ENCODE measurements around the gene MRPL2. TPM values are rescaled to one million over a fixed set of nuclear protein-coding genes. Genes with fewer than 3 reads are reported as not detected.

The MRPL2 gene
- total RNA-seq, 2 experiments from 2014 or later: 108 TPM

GRCh38 chr6:43101497-43101896, 42.3 kb upstream of the MRPL2 start:
- TF ChIP-seq CTCF (IDR thresholded peaks at IDR 0.05): no peak
- Mint-ChIP-seq H3K9me3 (no peaks in the 10 kb centered on the region), H3K4me1 (ENCODE audit: low read depth) (peaks cover 2% of the 10 kb centered on the region), H3K27me3 (no peaks in the 10 kb centered on the region), H3K4me3 (no peak overlapping the region), H3K36me3 (ENCODE audit: low read depth) (no peaks in the 10 kb centered on the region), H3K27ac (no peak overlapping the region)
- ChIA-PET POLR2A (no interaction called here), CTCF (no interaction called here)
- DNase-seq (no peak), ATAC-seq (no peak)
- intact Hi-C loops (cut with micrococcal nuclease): no loop called here

GRCh38 chr6:43097502-43097901, 38.3 kb upstream of the MRPL2 start:
- Mint-ChIP-seq H3K9me3 (no peaks in the 10 kb centered on the region), H3K4me3 (no peak overlapping the region), H3K4me1 (ENCODE audit: low read depth) (peaks cover 2% of the 10 kb centered on the region), H3K27me3 (no peaks in the 10 kb centered on the region), H3K27ac (no peak overlapping the region), H3K36me3 (ENCODE audit: low read depth) (no peaks in the 10 kb centered on the region)
- DNase-seq (no peak), ATAC-seq (no peak)
- intact Hi-C loops (cut with micrococcal nuclease): no loop called here
- CTCF ChIA-PET: interaction anchor here (0.8 to 3.0 kb wide), 3 partner anchors 13 to 47 kb away, joined by 3 to 10 read pairs (median 4); no protein-coding TSS in a partner anchor
- POLR2A ChIA-PET: interaction anchor here (1.5 kb wide), 1 partner anchor 59 kb away, joined by 3 read pairs; no protein-coding TSS in a partner anchor
- no peak for TF ChIP-seq CTCF (IDR thresholded peaks at IDR 0.05)

DNA sequence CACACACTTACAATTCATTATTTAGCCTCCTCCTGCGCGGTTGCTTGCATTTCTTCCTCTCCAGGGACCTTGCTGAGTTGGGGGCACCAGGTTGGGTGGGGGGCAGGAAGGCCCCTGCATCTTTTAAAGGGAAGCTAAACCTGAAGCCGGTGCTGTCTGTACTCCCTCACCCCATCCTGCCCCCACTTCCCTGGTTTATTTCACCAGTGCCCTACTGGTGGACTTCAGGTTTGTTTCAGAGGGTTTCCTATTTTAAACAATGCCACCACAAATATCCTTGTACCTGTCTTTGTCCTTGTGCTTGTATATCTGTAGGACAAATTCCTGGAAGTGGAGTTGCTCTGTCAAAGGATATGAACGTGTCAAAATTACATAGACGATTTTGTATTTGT, 37.9 kb upstream of the MRPL2 start:
- TF ChIP-seq CTCF (IDR thresholded peaks at IDR 0.05): no peak
- Mint-ChIP-seq H3K4me1 (ENCODE audit: low read depth) (peaks cover 2% of the 10 kb centered on the region), H3K27ac (no peak overlapping the region), H3K36me3 (ENCODE audit: low read depth) (no peaks in the 10 kb centered on the region), H3K4me3 (no peak overlapping the region), H3K9me3 (no peaks in the 10 kb centered on the region), H3K27me3 (no peaks in the 10 kb centered on the region)
- ATAC-seq (no peak), DNase-seq (no peak)
- ChIA-PET CTCF (interaction anchor here (0.8 to 3.0 kb wide), 3 partner anchors 13 to 47 kb away, joined by 3 to 10 read pairs (median 4); no protein-coding TSS in a partner anchor), POLR2A (interaction anchor here (1.5 kb wide), 1 partner anchor 58 kb away, joined by 3 read pairs; no protein-coding TSS in a partner anchor)
- intact Hi-C loops (cut with micrococcal nuclease): no loop called here

DNA sequence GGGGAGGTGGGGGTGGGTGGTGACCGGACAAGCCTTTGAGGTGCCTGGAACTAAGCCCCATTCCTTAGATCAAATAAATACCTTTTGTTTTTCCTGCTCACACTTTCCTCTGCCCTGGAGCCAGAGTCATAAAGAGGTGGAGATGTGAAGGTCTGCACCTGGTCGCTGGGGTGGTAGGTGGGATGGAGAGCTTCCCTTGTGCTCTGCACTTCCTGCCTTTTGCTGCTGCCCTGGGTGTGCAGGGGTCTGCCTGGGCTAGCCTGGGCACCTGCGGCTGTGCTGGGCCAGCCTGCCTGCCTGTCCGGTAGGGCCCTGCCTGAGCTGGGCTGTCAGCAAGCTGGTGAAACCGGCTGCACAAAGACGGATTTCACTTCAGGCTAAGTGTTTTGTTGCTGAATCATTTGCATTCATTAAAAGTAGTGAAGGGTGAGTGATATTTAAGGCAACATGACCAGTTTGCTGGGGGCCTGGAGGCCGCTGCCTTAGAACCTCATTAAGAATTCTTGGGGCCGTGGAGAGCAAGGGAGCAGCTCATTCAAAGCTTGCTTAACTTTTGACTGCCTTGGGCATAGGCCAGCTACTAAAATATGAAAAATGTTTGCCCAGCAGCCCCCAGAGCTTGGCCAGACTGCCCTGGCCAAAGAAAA, 37.3 kb upstream of the MRPL2 start:
- H3K27ac Mint-ChIP-seq: no peak overlapping the region
- no peak for ATAC-seq
- H3K4me3 Mint-ChIP-seq: no peak overlapping the region
- H3K9me3 Mint-ChIP-seq: no peaks in the 10 kb centered on the region
- ChIA-PET POLR2A (interaction anchor here (0.7 kb wide), 1 partner anchor 29 kb away, joined by 3 read pairs; no protein-coding TSS in a partner anchor), CTCF (interaction anchor here (3.0 kb wide), 1 partner anchor 47 kb away, joined by 10 read pairs; no protein-coding TSS in a partner anchor)
- H3K27me3 Mint-ChIP-seq: no peaks in the 10 kb centered on the region
- peaks cover 2% of the 10 kb centered on the region for H3K4me1 Mint-ChIP-seq (ENCODE audit: low read depth)
- TF ChIP-seq CTCF (IDR thresholded peaks at IDR 0.05): no peak
- no peaks in the 10 kb centered on the region for H3K36me3 Mint-ChIP-seq (ENCODE audit: low read depth)
- intact Hi-C loops (cut with micrococcal nuclease): no loop called here
- no peak for DNase-seq

DNA sequence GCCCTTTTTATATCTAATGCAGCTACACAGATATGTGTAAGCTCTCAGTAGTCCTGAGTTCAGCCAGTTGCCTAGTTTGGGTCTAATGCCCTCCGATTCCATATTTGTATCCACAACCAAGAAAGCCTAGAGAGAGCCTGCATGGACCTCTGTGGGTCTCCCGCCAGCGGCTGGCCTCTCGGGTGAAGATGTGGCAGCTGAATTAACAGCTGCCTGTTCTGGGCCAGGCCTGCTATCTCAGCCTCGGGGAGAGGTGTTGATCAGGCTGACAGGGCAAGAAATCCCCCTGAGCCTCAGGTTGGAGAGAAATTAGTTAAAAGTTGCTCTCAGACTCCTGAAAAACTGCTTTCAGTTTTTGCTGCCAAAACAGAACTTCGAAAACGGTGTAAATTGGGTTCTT, 36.7 kb upstream of the MRPL2 start:
- H3K27me3 Mint-ChIP-seq: no peaks in the 10 kb centered on the region
- TF ChIP-seq CTCF (IDR thresholded peaks at IDR 0.05): no peak
- ATAC-seq (no peak), DNase-seq (no peak)
- H3K4me1 Mint-ChIP-seq (ENCODE audit: low read depth): peaks cover 2% of the 10 kb centered on the region
- no peak overlapping the region for H3K27ac Mint-ChIP-seq
- H3K9me3 Mint-ChIP-seq: no peaks in the 10 kb centered on the region
- no peak overlapping the region for H3K4me3 Mint-ChIP-seq
- POLR2A ChIA-PET: interaction anchor here (0.7 kb wide), 1 partner anchor 29 kb away, joined by 3 read pairs; no protein-coding TSS in a partner anchor
- CTCF ChIA-PET: interaction anchor here (3.0 kb wide), 1 partner anchor 48 kb away, joined by 10 read pairs; no protein-coding TSS in a partner anchor
- intact Hi-C loops (cut with micrococcal nuclease): no loop called here
- H3K36me3 Mint-ChIP-seq (ENCODE audit: low read depth): no peaks in the 10 kb centered on the region

Data from activated CD8-positive, alpha-beta T cell treated with anti-CD3 and anti-CD28 coated beads for 36 hours (primary cell).